Glutamatergic neuron (in vitro differentiated cells): Measurements from ENCODE around the gene CYP4X1. TPM values are rescaled to one million over a fixed set of nuclear protein-coding genes. Genes with fewer than 3 reads are reported as not detected.
"Not testable (repeated sequence)": the region's sequence is repeated elsewhere in the genome, so short reads cannot be mapped to it uniquely, and the experiment has no call there.

ENCODE experiments used
- DNase-seq: peaks from one replicate; pipeline ENCODE4 v3.0.0; 2022
- H3K27ac Mint-ChIP-seq: one replicate; pipeline ENCODE4 v1.8.0; 2020; ENCODE audit warnings: mild to moderate bottlenecking, mixed read lengths, inconsistent platforms; ENCODE audit not compliant: unreplicated experiment
- H3K27me3 Mint-ChIP-seq: one replicate; pipeline ENCODE4 v1.8.0; 2020; ENCODE audit warnings: mild to moderate bottlenecking, moderate library complexity, mixed read lengths, inconsistent platforms; ENCODE audit not compliant: unreplicated experiment
- H3K36me3 Mint-ChIP-seq: one replicate; pipeline ENCODE4 v1.8.0; 2020; ENCODE audit warnings: mild to moderate bottlenecking, mixed read lengths, inconsistent platforms; ENCODE audit not compliant: unreplicated experiment
- H3K4me1 Mint-ChIP-seq: one replicate; pipeline ENCODE4 v1.8.0; 2020; ENCODE audit warnings: mild to moderate bottlenecking, low read depth, mixed read lengths, inconsistent platforms; ENCODE audit not compliant: unreplicated experiment
- H3K4me3 Mint-ChIP-seq: one replicate; pipeline ENCODE4 v1.8.0; 2020; ENCODE audit warnings: mild to moderate bottlenecking, mixed read lengths, inconsistent platforms; ENCODE audit not compliant: unreplicated experiment
- H3K9me3 Mint-ChIP-seq: one replicate; pipeline ENCODE4 v1.8.0; 2020; ENCODE audit warnings: mild to moderate bottlenecking, moderate library complexity, mixed read lengths, inconsistent platforms; ENCODE audit not compliant: unreplicated experiment
- total RNA-seq: library from RNA; stranded (reverse); fragmentation: NEBNext Ultra II Directional; extraction: Animal tissue kit (Norgen Biotek cat#: 25700); gene quantifications from one replicate; pipeline ENCODE4 v1.2.1, GENCODE V29; 2021; ENCODE audit not compliant: unreplicated experiment
- TF ChIP-seq, protein P1 (sequence below): fragments of 200-600 bp; sonication (generic); IDR thresholded peaks from one replicate; pipeline ENCODE4 v1.5.0; 2021; ENCODE audit not compliant: partially characterized antibody, unreplicated experiment

CYP4X1 gene
- total RNA-seq, 1 donor from 2014 or later = 0.81 TPM

DNA sequence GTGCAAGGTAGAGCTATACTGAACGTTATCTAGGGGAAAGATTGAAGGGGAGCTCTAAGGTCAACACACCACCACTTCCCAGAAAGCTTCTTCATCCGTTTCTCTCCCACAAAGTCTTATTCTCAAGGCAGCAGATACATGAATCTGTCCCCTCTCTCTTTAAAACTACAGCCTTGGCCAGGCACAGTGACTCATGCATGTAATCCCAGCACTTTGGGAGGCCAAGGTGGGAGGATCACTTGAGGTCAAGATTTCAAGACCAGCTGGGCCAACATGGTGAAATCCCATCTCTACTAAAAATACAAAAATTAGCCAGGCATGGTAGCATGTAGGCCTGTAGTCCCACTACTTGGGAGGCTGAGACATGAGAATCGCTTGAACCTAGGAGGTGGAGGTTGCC is 8.1 kb downstream of the CYP4X1 start:
- TF ChIP-seq, protein P1, sequence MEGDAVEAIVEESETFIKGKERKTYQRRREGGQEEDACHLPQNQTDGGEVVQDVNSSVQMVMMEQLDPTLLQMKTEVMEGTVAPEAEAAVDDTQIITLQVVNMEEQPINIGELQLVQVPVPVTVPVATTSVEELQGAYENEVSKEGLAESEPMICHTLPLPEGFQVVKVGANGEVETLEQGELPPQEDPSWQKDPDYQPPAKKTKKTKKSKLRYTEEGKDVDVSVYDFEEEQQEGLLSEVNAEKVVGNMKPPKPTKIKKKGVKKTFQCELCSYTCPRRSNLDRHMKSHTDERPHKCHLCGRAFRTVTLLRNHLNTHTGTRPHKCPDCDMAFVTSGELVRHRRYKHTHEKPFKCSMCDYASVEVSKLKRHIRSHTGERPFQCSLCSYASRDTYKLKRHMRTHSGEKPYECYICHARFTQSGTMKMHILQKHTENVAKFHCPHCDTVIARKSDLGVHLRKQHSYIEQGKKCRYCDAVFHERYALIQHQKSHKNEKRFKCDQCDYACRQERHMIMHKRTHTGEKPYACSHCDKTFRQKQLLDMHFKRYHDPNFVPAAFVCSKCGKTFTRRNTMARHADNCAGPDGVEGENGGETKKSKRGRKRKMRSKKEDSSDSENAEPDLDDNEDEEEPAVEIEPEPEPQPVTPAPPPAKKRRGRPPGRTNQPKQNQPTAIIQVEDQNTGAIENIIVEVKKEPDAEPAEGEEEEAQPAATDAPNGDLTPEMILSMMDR = no peak
- Mint-ChIP-seq H3K36me3 (no peaks in the 10 kb centered on the region), H3K27ac (no peak overlapping the region), H3K4me3 (no peak overlapping the region), H3K27me3 (no peaks in the 10 kb centered on the region), H3K9me3 (no peaks in the 10 kb centered on the region), H3K4me1 (no peaks in the 10 kb centered on the region)
- no peak for DNase-seq

DNA sequence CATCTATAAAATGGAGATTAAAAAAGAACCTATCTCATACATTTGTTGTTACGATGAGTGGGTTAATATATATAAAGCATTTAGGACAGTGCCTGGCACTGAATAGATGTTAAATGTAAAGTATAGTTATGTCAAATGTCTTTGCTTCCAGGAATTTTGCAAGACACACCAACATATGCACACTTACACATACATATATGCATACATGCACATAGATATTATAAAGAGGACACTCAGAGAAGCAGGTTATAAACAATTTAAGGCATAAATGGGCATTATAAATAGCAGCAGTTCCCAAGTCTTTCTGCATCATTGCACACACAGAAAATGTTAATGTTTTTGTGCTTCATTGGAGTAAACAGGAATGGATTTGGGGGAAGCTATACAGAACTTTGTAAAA is 13.3 kb downstream of the CYP4X1 start:
- Mint-ChIP-seq H3K27me3 (no peaks in the 10 kb centered on the region), H3K4me3 (no peak overlapping the region), H3K9me3 (no peaks in the 10 kb centered on the region)

DNA sequence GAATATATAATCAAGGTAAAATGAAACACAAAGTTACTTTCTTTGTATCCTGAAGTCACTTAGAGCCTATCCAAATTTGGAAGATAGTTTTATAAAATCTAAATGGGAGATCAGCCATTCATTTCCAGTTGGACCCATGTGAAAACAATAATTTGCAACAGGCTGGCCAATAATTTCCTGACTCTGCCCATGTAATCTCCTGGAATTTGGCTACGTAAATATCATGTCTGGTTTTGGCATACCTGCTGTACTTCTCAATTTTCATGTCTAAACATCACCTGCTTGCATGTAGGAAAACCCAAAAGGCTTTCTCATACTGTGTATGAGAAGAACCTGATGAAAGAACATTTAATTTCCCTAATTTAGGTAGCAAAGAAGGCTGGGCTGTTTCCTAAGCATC is 35.9 kb downstream of the CYP4X1 start:
- peaks cover 3% of the 10 kb centered on the region for H3K27me3 Mint-ChIP-seq

More for the DNA sequence above, 13.3 kb downstream of the CYP4X1 start:
- TF ChIP-seq, protein P1 = no peak
- Mint-ChIP-seq H3K4me1 (no peaks in the 10 kb centered on the region), H3K36me3 (no peaks in the 10 kb centered on the region), H3K27ac (no peak overlapping the region)
- DNase-seq = no peak

DNA sequence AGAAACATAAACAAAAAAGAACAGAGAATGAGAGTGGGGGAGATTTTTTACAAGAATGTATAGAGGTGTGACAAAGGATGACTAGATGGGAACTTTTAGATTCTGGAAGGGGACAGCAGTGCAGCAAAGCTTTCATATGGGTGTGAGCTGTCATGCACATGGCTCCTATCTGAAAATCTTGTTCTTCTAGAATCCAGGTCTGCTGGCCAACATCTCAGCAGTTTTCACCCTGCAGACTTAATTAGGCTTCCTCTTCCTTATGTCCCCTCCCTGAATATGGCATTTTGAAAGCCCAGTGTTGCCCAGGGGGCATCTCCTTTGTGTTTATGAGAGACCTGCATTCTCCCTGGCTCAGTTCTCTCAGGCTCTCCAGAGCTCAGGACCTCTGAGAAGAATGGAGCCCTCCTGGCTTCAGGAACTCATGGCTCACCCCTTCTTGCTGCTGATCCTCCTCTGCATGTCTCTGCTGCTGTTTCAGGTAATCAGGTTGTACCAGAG is 43.7 kb downstream of the CYP4X1 start, which contains the start of gene CYP4Z1:
CYP4Z1 (plus strand) TSS at position 135 of the 498 bp plus-strand sequence; CDS start at position 395, 260 bp downstream.
- Mint-ChIP-seq H3K9me3 (no peaks in the 10 kb centered on the region), H3K4me1 (no peaks in the 10 kb centered on the region), H3K27ac (no peak within 1 kb of the TSS), H3K4me3 (no peak within 1 kb of the TSS), H3K27me3 (no peaks in the 10 kb centered on the region), H3K36me3 (peaks cover 5% of the 10 kb centered on the region)
- TF ChIP-seq, protein P1 = no peak
- DNase-seq = no peak

More for the DNA sequence above, 35.9 kb downstream of the CYP4X1 start:
- Mint-ChIP-seq H3K4me1 (no peaks in the 10 kb centered on the region), H3K27ac (no peak overlapping the region), H3K4me3 (no peak overlapping the region), H3K36me3 (peaks cover 10% of the 10 kb centered on the region), H3K9me3 (peaks cover 1% of the 10 kb centered on the region)
- DNase-seq = no peak
- TF ChIP-seq, protein P1 = no peak

DNA sequence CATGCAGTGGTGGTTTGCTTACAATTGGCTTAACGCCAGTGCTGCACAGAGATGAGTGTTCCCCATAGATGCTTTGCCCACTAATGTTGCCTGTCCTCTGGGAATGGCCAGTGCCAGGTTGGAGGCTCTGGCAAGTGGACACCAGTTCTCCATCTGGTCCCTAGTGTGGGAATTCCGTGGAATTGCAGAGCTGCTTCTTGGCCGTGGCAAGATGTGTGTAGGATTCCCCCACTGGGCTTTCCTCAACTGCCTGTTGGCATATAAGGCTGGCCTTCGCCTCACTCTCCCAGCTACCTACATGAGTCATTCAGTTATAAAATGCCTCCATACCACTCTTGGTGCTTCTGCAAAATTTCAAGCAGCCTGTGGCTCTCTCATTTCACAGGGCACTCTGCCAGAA is 45.6 kb downstream of the CYP4X1 start:
- H3K9me3 Mint-ChIP-seq, H3K27me3 Mint-ChIP-seq, H3K4me1 Mint-ChIP-seq, H3K4me3 Mint-ChIP-seq, DNase-seq, H3K27ac Mint-ChIP-seq, H3K36me3 Mint-ChIP-seq: not testable (repeated sequence)

DNA sequence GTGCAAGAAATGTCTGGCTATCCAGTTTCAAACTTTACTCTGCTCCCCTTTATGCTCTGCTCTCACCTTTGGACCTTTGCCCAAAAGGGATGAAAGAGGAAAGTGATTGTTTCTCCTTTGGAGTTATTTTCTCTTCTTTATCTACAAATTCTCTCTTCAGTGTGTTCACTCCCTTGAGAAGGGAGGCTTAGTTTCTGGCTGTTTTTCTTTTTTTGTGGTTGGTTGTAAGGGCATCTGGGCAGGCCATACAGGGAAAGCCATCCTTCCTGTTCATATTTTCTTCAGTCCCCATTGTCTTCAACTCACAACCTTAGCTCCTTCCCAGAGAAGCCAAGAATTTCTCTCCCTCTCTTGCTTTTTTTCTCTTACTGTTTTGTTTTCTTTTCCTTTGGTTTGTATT is 46.0 kb downstream of the CYP4X1 start:
- H3K27me3 Mint-ChIP-seq, H3K27ac Mint-ChIP-seq, H3K36me3 Mint-ChIP-seq: not testable (repeated sequence)

More for the DNA sequence above, 46.0 kb downstream of the CYP4X1 start:
- not testable (repeated sequence) for DNase-seq, H3K9me3 Mint-ChIP-seq, H3K4me3 Mint-ChIP-seq, H3K4me1 Mint-ChIP-seq
